NB4 (cell line): ENCODE results near the gene CNOT8.
"Not testable (repeated sequence)": the region's sequence is repeated elsewhere in the genome, so short reads cannot be mapped to it uniquely, and the experiment has no call there.

Source experiments
- DNase-seq: peaks from one replicate; pipeline ENCODE4 v3.0.0; 2010; ENCODE audit warnings: low read depth
- H3K4me3 ChIP-seq: one replicate; pipeline ENCODE4 v1.5.1; 2011; ENCODE audit warnings: mild to moderate bottlenecking, low read depth, low read length, moderate library complexity
- MYC ChIP-seq: IDR thresholded peaks from 2 replicates; pipeline ENCODE4 v1.6.1; 2011; ENCODE audit warnings: low read depth, low read length
- POLR2A ChIP-seq: IDR thresholded peaks from 2 replicates; pipeline ENCODE4 v1.6.1; 2011; ENCODE audit warnings: mild to moderate bottlenecking; ENCODE audit not compliant: insufficient read length; ENCODE audit errors: extremely low read depth
- TF ChIP-seq, protein P1 (sequence below): IDR thresholded peaks from one replicate; pipeline ENCODE4 v1.5.1; 2012; ENCODE audit warnings: low read depth, low read length
- TF ChIP-seq, protein P2 (sequence below): IDR thresholded peaks from 2 replicates; pipeline ENCODE4 v1.6.1; 2011; ENCODE audit warnings: low read depth, low read length

Gene CNOT8

DNA sequence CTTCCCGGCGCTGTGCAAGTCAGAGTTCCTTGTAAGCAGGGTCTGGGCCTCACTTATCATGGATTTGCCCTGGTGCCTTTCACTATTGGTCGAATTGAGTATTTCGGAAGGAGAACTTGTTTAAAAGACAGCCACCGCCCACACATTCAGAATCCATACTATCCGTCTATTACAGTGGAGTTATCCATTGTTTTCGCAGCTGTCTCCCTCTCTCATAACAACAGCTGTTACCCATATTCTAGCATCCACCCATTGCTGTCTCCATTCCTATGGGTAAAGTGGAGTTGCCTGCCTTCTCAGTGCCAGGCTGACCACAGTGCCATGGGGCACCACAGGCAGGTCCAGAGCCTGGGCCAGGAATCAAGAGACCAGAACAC is 28.2 kb upstream of the CNOT8 start:
- no peak for DNase-seq
- H3K4me3 ChIP-seq = no peak overlapping the region
- TF ChIP-seq POLR2A = no peak
- TF ChIP-seq MYC = no peak
- TF ChIP-seq, protein P1, sequence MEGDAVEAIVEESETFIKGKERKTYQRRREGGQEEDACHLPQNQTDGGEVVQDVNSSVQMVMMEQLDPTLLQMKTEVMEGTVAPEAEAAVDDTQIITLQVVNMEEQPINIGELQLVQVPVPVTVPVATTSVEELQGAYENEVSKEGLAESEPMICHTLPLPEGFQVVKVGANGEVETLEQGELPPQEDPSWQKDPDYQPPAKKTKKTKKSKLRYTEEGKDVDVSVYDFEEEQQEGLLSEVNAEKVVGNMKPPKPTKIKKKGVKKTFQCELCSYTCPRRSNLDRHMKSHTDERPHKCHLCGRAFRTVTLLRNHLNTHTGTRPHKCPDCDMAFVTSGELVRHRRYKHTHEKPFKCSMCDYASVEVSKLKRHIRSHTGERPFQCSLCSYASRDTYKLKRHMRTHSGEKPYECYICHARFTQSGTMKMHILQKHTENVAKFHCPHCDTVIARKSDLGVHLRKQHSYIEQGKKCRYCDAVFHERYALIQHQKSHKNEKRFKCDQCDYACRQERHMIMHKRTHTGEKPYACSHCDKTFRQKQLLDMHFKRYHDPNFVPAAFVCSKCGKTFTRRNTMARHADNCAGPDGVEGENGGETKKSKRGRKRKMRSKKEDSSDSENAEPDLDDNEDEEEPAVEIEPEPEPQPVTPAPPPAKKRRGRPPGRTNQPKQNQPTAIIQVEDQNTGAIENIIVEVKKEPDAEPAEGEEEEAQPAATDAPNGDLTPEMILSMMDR = no peak

DNA sequence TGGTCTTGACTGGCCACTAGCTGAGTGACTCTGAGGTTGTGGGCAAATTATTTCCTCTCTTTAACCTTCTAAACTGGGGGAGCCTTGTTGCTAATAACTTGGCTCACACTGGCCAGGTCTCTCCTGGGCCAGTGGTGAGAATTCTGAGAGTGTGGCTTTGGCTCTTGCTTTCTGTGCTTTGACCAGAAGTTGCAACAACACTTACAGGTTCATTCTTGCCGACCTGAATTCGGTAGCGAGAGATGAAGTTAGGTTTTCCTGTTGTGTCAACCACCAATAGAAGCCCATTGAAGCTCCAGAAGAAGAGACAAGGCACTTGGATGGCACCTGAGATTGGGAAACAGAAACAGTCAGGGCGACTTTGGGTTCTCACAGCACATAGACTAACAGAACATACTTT is 27.8 kb upstream of the CNOT8 start:
- H3K4me3 ChIP-seq = no peak overlapping the region
- DNase-seq = no peak
- TF ChIP-seq POLR2A (no peak), MYC (no peak)
- TF ChIP-seq, protein P1 = no peak
- TF ChIP-seq, protein P2, sequence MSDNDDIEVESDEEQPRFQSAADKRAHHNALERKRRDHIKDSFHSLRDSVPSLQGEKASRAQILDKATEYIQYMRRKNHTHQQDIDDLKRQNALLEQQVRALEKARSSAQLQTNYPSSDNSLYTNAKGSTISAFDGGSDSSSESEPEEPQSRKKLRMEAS = no peak

DNA sequence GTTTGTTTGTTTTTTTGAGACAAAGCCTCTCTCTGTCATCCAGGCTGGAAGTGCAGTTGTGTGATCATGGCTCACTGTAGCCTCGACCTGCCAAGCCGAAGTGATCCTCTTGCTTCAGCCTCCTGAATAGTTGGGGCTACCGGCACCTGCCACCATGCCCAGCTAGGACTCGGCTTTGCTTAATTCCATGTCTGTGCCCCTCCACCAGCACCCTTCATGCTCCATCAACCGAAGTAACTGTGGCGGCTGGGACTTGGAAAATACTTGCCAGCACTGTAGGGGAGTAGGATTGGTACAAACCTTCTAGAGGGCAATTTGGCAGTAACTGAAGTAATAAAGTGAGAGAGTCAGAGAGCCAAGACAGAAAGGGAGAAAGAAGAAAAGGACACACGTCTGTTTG is 27.0 kb upstream of the CNOT8 start:
- no peak for TF ChIP-seq POLR2A
- TF ChIP-seq, protein P2 = no peak
- TF ChIP-seq MYC = no peak
- TF ChIP-seq, protein P1 = no peak
- H3K4me3 ChIP-seq = no peak overlapping the region
- no peak for DNase-seq

DNA sequence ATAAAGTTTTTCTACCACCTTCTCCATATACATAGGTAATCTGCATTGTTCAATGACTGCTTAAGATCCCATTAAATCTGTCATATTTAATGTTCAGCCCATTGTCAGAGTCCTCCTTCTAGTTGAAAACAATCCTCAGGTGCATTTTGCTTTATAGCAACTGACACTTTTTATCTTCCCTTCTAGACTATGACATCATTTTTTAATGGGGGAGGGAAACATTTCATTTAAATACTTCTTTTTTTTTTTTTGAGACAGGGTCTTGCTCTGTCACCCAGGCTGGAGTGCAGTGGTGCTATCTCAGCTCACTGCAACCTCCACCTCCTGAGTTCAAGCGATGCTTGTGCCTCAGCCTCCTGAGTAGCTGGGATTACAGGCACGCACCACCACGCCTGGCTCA is 25.6 kb upstream of the CNOT8 start:
- DNase-seq, H3K4me3 ChIP-seq: not testable (repeated sequence)

DNA sequence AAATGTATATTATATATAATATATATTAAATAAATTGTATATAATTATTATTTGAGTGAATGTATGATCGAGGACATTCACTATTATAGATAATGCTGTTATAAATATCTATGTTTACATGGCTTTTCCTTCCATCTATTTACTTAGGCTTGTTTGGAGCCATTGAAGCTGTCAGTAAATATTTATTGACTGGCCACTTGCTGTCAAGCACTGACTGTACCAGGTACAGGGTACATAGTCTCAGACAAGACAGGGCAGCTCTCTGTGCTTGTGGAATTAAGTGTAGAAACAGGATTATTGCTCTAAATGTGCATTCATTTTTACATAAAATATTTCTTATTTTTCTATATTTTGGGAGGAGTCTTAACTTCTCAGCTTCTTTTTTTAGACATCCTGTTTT is 24.4 kb upstream of the CNOT8 start:
- TF ChIP-seq, protein P1 = no peak
- TF ChIP-seq POLR2A (no peak), MYC (no peak)
- TF ChIP-seq, protein P2 = no peak
- no peak for DNase-seq
- H3K4me3 ChIP-seq = no peak overlapping the region

DNA sequence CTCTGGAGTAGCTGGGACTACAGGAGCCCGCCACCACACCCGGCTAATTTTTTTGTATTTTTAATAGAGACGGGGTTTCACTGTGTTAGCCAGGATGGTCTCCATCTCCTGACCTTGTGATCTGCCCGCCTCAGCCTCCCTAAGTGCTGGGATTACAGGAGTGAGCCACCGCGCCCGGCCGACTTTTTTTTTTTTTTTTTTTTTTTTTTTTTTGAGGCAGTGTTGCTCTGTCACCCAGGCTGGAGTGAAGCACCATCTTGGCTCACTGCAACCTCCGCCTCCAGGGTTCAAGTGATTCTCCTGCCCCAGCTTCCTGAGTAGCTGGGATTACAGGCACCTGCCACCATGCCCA is 22.8 kb upstream of the CNOT8 start:
- DNase-seq, H3K4me3 ChIP-seq: not testable (repeated sequence)

DNA sequence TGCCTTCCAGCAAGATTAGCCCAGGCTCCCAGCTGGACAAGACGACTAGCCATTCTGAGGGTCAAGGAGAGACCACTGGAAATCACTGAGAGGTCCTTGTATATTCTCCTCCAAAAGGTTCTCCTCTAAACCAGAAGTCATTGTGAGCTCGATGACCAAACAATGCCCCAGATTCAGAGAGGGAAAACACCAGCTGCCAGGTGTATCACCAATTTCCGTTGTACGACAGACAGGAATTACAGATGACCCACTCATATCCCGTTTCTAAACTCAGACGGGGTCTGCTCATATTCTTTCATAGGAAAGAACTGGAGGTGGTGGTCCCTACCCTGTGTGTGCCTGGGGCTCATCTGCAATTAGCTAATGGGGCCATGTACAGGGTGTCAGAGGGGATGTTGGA is 22.2 kb upstream of the CNOT8 start:
- no peak overlapping the region for H3K4me3 ChIP-seq
- no peak for TF ChIP-seq MYC
- no peak for TF ChIP-seq POLR2A
- TF ChIP-seq, protein P2 = no peak
- TF ChIP-seq, protein P1 = no peak
- DNase-seq = no peak
